HepG2 (cell line): ENCODE results near the gene LEP. TPM values are rescaled to one million over a fixed set of nuclear protein-coding genes. Genes with fewer than 3 reads are reported as not detected.

Source experiments
- ATAC-seq: fragments of 200-7000 bp; cut with Tn5 transposase; 3 replicates; pipeline ENCODE4 v1.9.1; 2020; ENCODE audit warnings: mild to moderate bottlenecking, moderate library complexity
- BruUV-seq: library from RNA; stranded (reverse); fragments of 400-500 nt; replicated peaks from 2 replicates; lab custom pipeline; 2021; lab: Mats Ljungman, UMichigan
- CTCF ChIA-PET: fragments of 300-600 bp; formaldehyde crosslinking; extraction: SDS; loops from one replicate; lab custom pipeline; 2021; ENCODE audit warnings: low total read pairs, inconsistent platforms, low intra/inter-chr PET ratio; lab: Yijun Ruan, JAX
- POLR2A ChIA-PET: fragments of 350-600 bp; sonication (Branson Sonifier 250); formaldehyde crosslinking; loops from one replicate; lab custom pipeline; 2020; ENCODE audit warnings: antibody characterized with exemption, inconsistent platforms; lab: Yijun Ruan, JAX
- DNase-seq: peaks from one replicate; pipeline ENCODE4 v3.0.0-alpha.2; 2015; ENCODE audit warnings: low spot score
- FAIRE-seq: peaks from 3 replicates; lab custom pipeline; 2011; peaks lifted over from hg19 to GRCh38; lab: Jason Lieb, UNC
- H2AFZ ChIP-seq: one replicate; pipeline ENCODE4 v1.6.1; 2011; ENCODE audit warnings: low read length, inconsistent platforms
- H3K27ac ChIP-seq: fragments of 300-600 bp; 3 replicates; pipeline ENCODE4 v1.8.0; 2011; ENCODE audit warnings: mixed run types, mild to moderate bottlenecking, mixed read lengths, low read length, inconsistent platforms; ENCODE audit not compliant: insufficient read depth; ENCODE audit errors: extremely low read length
- H3K27me3 ChIP-seq, 2 experiments: fragments of 200-600 bp in 1 of 2; 2 replicates in 1 of 2; 3 replicates in 1 of 2; pipeline versions ENCODE4 v1.6.0 to v1.8.0; 2011; ENCODE audit warnings: low read length in 2 of 2, mild to moderate bottlenecking in 2 of 2, moderate library complexity in 2 of 2, inconsistent platforms in 1 of 2; ENCODE audit not compliant: insufficient read depth in 2 of 2, control insufficient read depth in 1 of 2
- H3K36me3 ChIP-seq, 2 experiments: fragments of 200-600 bp in 1 of 2; replicated peaks in 1 of 2; 2 replicates in 1 of 2; 3 replicates in 1 of 2; pipeline versions ENCODE4 v1.5.1 to v1.8.0; 2011; ENCODE audit warnings: low read length in 2 of 2, inconsistent platforms in 1 of 2; ENCODE audit not compliant: insufficient read depth in 2 of 2, control insufficient read depth in 1 of 2
- H3K4me1 ChIP-seq: 2 replicates; pipeline ENCODE4 v1.5.1; 2012; ENCODE audit warnings: low read length, inconsistent platforms; ENCODE audit not compliant: insufficient read depth
- H3K4me2 ChIP-seq: 2 replicates; pipeline ENCODE4 v1.6.0; 2011; ENCODE audit warnings: low read depth, low read length, inconsistent platforms
- H3K4me3 ChIP-seq, 3 experiments: fragments of 200-600 bp in 1 of 3; sonication (generic), shearing (Covaris generic) in 1 of 3; replicated peaks in 1 of 3; 2 replicates each; pipeline ENCODE4 v1.5.1; 2011 to 2016; ENCODE audit warnings: low read length in 3 of 3, inconsistent platforms in 2 of 3, low read depth in 2 of 3, mild to moderate bottlenecking in 2 of 3, control low read depth in 1 of 3, mixed read lengths in 1 of 3; ENCODE audit not compliant: insufficient read depth in 1 of 3
- H3K79me2 ChIP-seq: one replicate; pipeline ENCODE4 v1.6.1; 2011; ENCODE audit warnings: low read length, inconsistent platforms; ENCODE audit not compliant: insufficient read depth
- H3K9ac ChIP-seq: 2 replicates; pipeline ENCODE4 v1.6.0; 2011; ENCODE audit warnings: mild to moderate bottlenecking, low read depth, low read length, inconsistent platforms; ENCODE audit not compliant: insufficient read depth
- H3K9me3 ChIP-seq: 2 replicates; pipeline ENCODE4 v1.5.1; 2012; ENCODE audit warnings: mild to moderate bottlenecking, low read length
- H4K20me1 ChIP-seq: 2 replicates; pipeline ENCODE4 v1.6.0; 2011; ENCODE audit warnings: inconsistent platforms, mild to moderate bottlenecking, low read length, moderate library complexity; ENCODE audit not compliant: insufficient read depth
- CENPBD1 ChIP-seq: sonication (generic); formaldehyde crosslinking; IDR thresholded peaks from 2 replicates; pipeline ENCODE4 v1.8.0; 2022; ENCODE audit warnings: missing genetic modification reagents, low read depth, mild to moderate bottlenecking, borderline replicate concordance
- CREB3 ChIP-seq: sonication (generic); formaldehyde crosslinking; IDR thresholded peaks from 2 replicates; pipeline ENCODE4 v1.5.0; 2020; ENCODE audit warnings: missing genetic modification reagents
- DPF2 ChIP-seq: sonication (generic); formaldehyde crosslinking; IDR thresholded peaks from 2 replicates; pipeline ENCODE4 v1.4.0; 2020; ENCODE audit warnings: mild to moderate bottlenecking, low read depth, missing genetic modification reagents, borderline replicate concordance
- HIC2 ChIP-seq: sonication (generic); formaldehyde crosslinking; IDR thresholded peaks from 2 replicates; pipeline ENCODE4 v1.9.0; 2022; ENCODE audit warnings: low read depth, missing genetic modification reagents
- MYNN ChIP-seq: sonication (generic); formaldehyde crosslinking; IDR thresholded peaks from 2 replicates; pipeline ENCODE4 v1.4.0; 2020; ENCODE audit warnings: mild to moderate bottlenecking, low read depth, missing genetic modification reagents
- PHF5A ChIP-seq: IDR thresholded peaks from one replicate; pipeline ENCODE4 v1.6.1; 2018; ENCODE audit warnings: low read depth, missing genetic modification reagents; ENCODE audit not compliant: unreplicated experiment
- RBM22 ChIP-seq: fragments of 200-400 bp; formaldehyde crosslinking; optimal IDR thresholded peaks from 2 replicates; pipeline ENCODE3; 2017; ENCODE audit warnings: mild to moderate bottlenecking, low read length, moderate library complexity
- RERE ChIP-seq: IDR thresholded peaks from 2 replicates; pipeline ENCODE4 v1.6.1; 2016; ENCODE audit warnings: low read depth, missing genetic modification reagents, missing compliant biosample characterization
- STAG1 ChIP-seq: sonication (generic); formaldehyde crosslinking; IDR thresholded peaks from 2 replicates; pipeline ENCODE4 v1.4.0; 2020; ENCODE audit warnings: missing genetic modification reagents
- ZC3H4 ChIP-seq: sonication (generic); formaldehyde crosslinking; IDR thresholded peaks from 2 replicates; pipeline ENCODE4 v1.4.0; 2020; ENCODE audit warnings: missing genetic modification reagents, borderline replicate concordance
- ZNF234 ChIP-seq: sonication (generic); formaldehyde crosslinking; conservative IDR thresholded peaks from 2 replicates; pipeline ENCODE4 v1.5.1; 2020; ENCODE audit warnings: mild to moderate bottlenecking, missing genetic modification reagents
- ZNF256 ChIP-seq: sonication (generic); formaldehyde crosslinking; conservative IDR thresholded peaks from 2 replicates; pipeline ENCODE4 v1.4.0; 2020; ENCODE audit warnings: missing genetic modification reagents
- ZNF3 ChIP-seq: IDR thresholded peaks from 2 replicates; pipeline ENCODE4 v1.7.0; 2017; ENCODE audit warnings: inconsistent platforms
- ZNF326 ChIP-seq: sonication (generic); formaldehyde crosslinking; IDR thresholded peaks from 2 replicates; pipeline ENCODE4 v1.4.0; 2020; ENCODE audit warnings: missing genetic modification reagents, borderline replicate concordance
- ZNF724P ChIP-seq: sonication (generic); formaldehyde crosslinking; IDR thresholded peaks from 2 replicates; pipeline ENCODE4 v1.8.0; 2022; ENCODE audit warnings: missing genetic modification reagents, borderline replicate concordance
- WGBS: methylation state at CpG from one replicate; pipeline ENCODE4 v1.1.6; 2017; ENCODE audit warnings: low lambda C conversion rate; 5-methylcytosine and 5-hydroxymethylcytosine counted together
- in situ Hi-C: cut with HindIII; loops from 2 replicates; pipeline ENCODE4 v1.10.0; 2017; ENCODE audit warnings: low pct_unique_long_range_greater_than_20kb; ENCODE audit not compliant: extremely low pct_ligation_motif_present
- intact Hi-C: fragments of 100-400 bp; cut with micrococcal nuclease; formaldehyde crosslinking; loops from one replicate; pipeline ENCODE4 v1.10.0; 2022; ENCODE audit not compliant: unreplicated experiment
- polyA plus RNA-seq, 8 experiments: library from polyadenylated mRNA; depleted of rRNA in 3 of 8; stranded (reverse) in 7 of 8; unstranded in 1 of 8; fragments of >200 nt; fragmentation: Illumina TruSeq in 4 of 8; extraction: Trizol in 4 of 8; gene quantifications; 2 replicates each; pipeline versions ENCODE4 v1.2.1 to v1.2.3, GENCODE V29; 2011 to 2016; ENCODE audit warnings: low read depth in 4 of 8, missing spikeins in 1 of 8, mixed read lengths in 1 of 8; ENCODE audit not compliant: insufficient read depth in 1 of 8
- total RNA-seq, 5 experiments: library from RNA; depleted of rRNA; stranded (reverse); fragments of >200 nt; fragmentation: Illumina TruSeq; extraction: Trizol; gene quantifications; 2 replicates each; pipeline ENCODE4 v1.2.3, GENCODE V29; 2016; ENCODE audit warnings: low read depth in 1 of 5

The LEP gene
- total and polyA plus RNA-seq, 2 of the 13 experiments (the other 11 are each of a cell fraction or from before 2014, with no cell fraction given): 0.05 TPM; not detected in 1

GRCh38 chr7:128303643-128304042 lies 62.6 kb downstream of the LEP start:
- Histone ChIP-seq H3K36me3 (peaks cover 9 to 26% of the 10 kb centered on the region in 2 experiments; a peak in 3 of 5 replicates), H3K4me2 (no peak overlapping the region), H3K79me2 (no peaks in the 10 kb centered on the region), H3K9me3 (no peaks in the 10 kb centered on the region), H3K4me1 (peaks cover 26% of the 10 kb centered on the region), H3K27me3 (no peaks in the 10 kb centered on the region), H2AFZ (no peak overlapping the region), H4K20me1 (no peaks in the 10 kb centered on the region), H3K27ac (no peak overlapping the region), H3K4me3 (no peak overlapping the region), H3K9ac (no peak overlapping the region)
- intact Hi-C loops: no loop called here
- in situ Hi-C loops: no loop called here
- ChIA-PET POLR2A (no interaction called here), CTCF (no interaction called here)
- no peak for ATAC-seq
- 97% methylated on average over 5 of the region's 5 CpGs for WGBS
- no TSS peak for BruUV-seq
- DNase-seq: no peak
- FAIRE-seq: no peak
- TF ChIP-seq CENPBD1 (CRISPR knock-in tag) (no peak), ZC3H4 (CRISPR knock-in tag) (no peak), DPF2 (CRISPR knock-in tag) (no peak), CREB3 (CRISPR knock-in tag) (no peak), RBM22 (no peak), HIC2 (CRISPR knock-in tag) (no peak), ZNF3 (no peak), ZNF234 (CRISPR knock-in tag) (no peak), STAG1 (CRISPR knock-in tag) (no peak), PHF5A (CRISPR knock-in tag) (no peak), RERE (CRISPR knock-in tag) (no peak), ZNF724P (CRISPR knock-in tag) (no peak), MYNN (CRISPR knock-in tag) (no peak), ZNF326 (CRISPR knock-in tag) (no peak), ZNF256 (CRISPR knock-in tag) (no peak)
